ENCODE results near the gene OLA1. TPM values are rescaled to one million over a fixed set of nuclear protein-coding genes. Genes with fewer than 3 reads are reported as not detected.

The OLA1 gene
- total RNA-seq, 1 donor from 2014 or later: 43.6 TPM

- intact Hi-C loops (cut with DNase I): no loop called here
- DNase-seq (ENCODE audit: low spot score) (no peak), ATAC-seq (no peak)
Observed at GRCh38 chr2:174233771-174234275, 14.5 kb downstream of the OLA1 start.

DNA sequence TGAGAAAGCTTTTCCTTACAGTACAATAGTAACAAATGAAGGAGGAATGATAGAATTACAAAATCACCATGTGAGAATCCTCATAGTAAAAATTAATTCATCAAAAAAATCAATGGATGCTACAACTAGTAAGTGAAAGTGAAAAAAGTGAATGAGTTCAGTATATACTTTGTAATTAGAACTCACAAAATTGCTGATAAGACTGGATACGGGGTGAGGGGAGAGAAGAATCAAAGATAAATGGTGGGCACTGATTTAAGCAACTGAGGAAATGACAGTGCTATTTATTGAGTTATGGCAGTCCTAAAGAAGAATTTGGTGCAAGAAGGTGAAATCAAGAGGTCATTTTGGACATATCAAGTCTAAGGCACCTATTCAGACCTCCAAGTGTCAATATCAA, 20.6 kb downstream of the OLA1 start:
- DNase-seq (ENCODE audit: low spot score): no peak
- ATAC-seq: no peak
- intact Hi-C loops (cut with DNase I): no loop called here

GRCh38 chr2:174224665-174225288, 23.6 kb downstream of the OLA1 start:
- ATAC-seq: no peak
- intact Hi-C loops (cut with DNase I): no loop called here

DNA sequence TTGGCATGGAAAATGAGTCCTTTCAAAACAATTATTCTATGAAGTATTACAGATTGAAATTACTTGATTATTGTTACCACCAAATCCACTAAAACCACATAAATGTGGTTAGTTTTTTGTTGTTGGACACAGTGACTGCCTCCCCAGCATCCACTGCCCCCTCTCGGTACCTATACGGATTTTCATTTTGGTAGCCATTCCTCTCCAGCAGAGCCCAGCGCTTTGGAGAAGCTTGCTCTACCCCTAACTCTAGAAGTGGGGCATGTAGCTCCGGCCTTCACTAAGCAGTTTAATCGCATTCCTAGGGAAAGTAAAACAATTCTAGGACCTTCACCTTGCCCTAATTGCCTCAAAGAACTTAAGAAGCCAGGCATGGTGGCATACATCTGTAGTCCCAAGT, 24.2 kb downstream of the OLA1 start:
- intact Hi-C loops (cut with DNase I): no loop called here
- no peak for ATAC-seq
- DNase-seq (ENCODE audit: low spot score): no peak

More at GRCh38 chr2:174224665-174225288, 23.6 kb downstream of the OLA1 start:
- DNase-seq (ENCODE audit: low spot score): no peak

DNA sequence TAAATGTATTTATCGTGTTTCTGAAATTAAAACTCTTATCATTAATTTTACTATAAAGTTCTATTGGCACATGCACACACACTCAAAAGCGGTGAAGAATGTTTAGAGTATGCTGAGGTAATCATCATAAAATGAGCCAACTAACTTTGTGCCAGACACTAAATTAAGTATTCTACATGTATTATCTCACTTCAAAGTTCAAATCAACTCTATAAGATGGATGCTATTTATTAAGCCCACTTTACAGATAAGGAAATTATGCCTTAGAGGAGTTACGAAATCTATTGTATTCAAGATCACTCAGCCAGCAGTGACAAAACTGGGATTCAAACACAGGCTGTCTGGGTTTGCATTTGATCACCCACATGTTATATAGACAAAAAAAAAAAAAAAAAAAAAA, 24.9 kb downstream of the OLA1 start:
- ATAC-seq: no peak
- no peak for DNase-seq (ENCODE audit: low spot score)
- intact Hi-C loops (cut with DNase I): no loop called here

- ATAC-seq: no peak
- DNase-seq (ENCODE audit: low spot score): no peak
- intact Hi-C loops (cut with DNase I): no loop called here
Observed at GRCh38 chr2:174222154-174222553, 26.2 kb downstream of the OLA1 start.

- ATAC-seq (no peak), DNase-seq (ENCODE audit: low spot score) (no peak)
- intact Hi-C loops (cut with DNase I): no loop called here
Observed at GRCh38 chr2:174219321-174219720, 29.0 kb downstream of the OLA1 start.

DNA sequence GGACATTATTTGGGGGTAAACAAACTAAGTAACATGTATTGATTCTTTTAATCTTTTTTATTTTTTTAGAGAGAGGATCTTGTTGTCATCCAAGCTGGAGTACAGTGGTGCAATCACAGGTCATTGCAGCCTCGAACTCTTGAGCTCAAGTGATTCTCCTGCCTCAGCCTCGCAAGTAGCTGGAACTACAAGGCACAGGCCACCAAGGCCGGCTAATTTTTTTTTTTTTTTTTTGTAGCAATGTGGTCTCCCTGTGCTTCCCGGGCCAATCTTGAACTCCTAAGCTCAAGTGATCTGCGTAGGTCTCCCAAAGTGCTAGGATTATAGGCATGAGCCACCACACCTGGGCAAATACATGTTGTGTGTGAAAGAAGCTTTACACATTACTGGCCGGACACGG, 29.6 kb downstream of the OLA1 start:
- no peak for ATAC-seq
- intact Hi-C loops (cut with DNase I): no loop called here
- DNase-seq (ENCODE audit: low spot score): no peak

- DNase-seq (ENCODE audit: low spot score) (no peak), ATAC-seq (no peak)
- intact Hi-C loops (cut with DNase I): no loop called here
Observed at GRCh38 chr2:174217869-174218268, 30.5 kb downstream of the OLA1 start.

DNA sequence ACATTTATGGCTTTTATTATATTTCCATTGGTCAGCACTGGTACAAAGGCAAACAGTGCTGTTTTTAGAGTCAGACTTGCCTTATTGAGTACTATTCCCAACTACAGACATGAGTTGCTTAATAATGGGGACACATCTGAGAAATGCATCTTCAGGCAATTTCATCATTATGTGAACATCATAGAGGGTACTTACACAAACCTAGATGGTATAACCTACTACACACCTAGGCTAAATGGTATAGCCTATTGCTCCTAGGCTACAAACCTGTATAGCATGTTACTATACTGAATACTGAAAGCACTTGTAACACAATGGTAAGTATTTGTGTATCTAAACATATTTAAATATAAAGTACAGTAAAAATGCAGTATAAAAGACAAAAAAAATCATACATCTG, 36.4 kb downstream of the OLA1 start:
- DNase-seq (ENCODE audit: low spot score) (no peak), ATAC-seq (no peak)
- intact Hi-C loops (cut with DNase I): no loop called here

- intact Hi-C loops (cut with DNase I): no loop called here
- DNase-seq (ENCODE audit: low spot score): no peak
- no peak for ATAC-seq
Observed at GRCh38 chr2:174210862-174211261, 37.5 kb downstream of the OLA1 start.

- intact Hi-C loops (cut with DNase I): no loop called here
- no peak for DNase-seq (ENCODE audit: low spot score)
- no peak for ATAC-seq
Observed at GRCh38 chr2:174209325-174209724, 39.0 kb downstream of the OLA1 start.

DNA sequence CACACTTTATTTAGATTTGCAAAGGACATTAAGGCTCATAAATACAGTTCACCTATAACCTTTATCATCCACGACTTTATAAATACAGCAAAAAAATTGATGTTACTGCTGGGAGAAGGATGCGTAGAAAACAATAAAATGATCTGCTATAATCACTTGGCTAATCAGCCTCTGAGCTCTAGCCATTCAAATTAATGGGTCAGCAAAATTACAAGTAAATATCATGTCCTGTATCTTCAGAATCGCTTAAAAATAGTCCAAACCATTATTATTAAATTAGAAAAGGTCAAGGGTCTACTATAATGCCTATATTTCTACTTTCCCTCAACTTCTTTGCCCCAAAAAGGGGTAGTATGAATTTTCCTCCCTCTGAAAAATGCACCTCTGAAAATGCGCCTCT, 40.3 kb downstream of the OLA1 start:
- ATAC-seq (no peak), DNase-seq (ENCODE audit: low spot score) (no peak)
- intact Hi-C loops (cut with DNase I): no loop called here

GRCh38 chr2:174205562-174205961, 42.8 kb downstream of the OLA1 start:
- intact Hi-C loops (cut with DNase I): no loop called here
- ATAC-seq (no peak), DNase-seq (ENCODE audit: low spot score) (no peak)

DNA sequence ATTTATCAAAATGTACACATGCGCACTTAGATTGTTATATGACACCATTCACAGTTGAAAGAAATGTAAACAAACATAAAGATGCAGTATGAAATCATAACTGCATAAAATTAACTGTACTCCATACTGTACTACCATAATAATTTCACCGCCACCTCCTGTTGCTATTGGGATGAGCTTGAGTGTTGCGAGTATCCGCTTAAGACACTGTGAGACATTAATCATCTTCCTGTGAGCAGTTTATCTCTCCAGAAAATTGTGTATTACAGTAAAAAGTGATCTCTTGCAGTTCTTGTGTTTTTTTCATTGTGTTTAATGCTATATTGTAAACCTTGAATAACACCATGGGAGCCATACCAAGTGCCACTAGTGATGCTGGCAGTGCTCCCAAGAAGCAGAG, 46.1 kb downstream of the OLA1 start:
- intact Hi-C loops (cut with DNase I): no loop called here
- DNase-seq (ENCODE audit: low spot score) (no peak), ATAC-seq (no peak)

- ATAC-seq (no peak), DNase-seq (ENCODE audit: low spot score) (no peak)
- intact Hi-C loops (cut with DNase I): no loop called here
Observed at GRCh38 chr2:174198846-174199564, 49.3 kb downstream of the OLA1 start.

DNA sequence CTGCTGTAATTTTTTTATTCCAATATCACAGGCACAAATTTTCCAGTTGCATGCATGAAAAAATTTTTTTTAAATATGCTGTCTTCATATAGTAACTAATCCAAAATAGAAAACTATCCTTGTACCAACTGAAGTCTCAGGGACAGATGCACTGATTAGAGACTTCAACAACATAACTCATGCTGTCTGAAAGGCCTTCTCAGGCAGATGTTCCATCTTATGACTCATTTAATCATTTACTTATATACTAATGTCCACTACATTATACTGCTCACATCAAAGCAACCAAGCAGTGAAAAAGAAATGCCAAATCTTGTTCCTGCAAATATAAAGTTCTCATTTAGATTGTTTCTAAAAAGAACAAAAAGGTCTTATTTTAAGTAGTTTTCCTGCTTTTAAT, 53.1 kb downstream of the OLA1 start:
- ATAC-seq: no peak
- intact Hi-C loops (cut with DNase I): no loop called here
- no peak for DNase-seq (ENCODE audit: low spot score)

DNA sequence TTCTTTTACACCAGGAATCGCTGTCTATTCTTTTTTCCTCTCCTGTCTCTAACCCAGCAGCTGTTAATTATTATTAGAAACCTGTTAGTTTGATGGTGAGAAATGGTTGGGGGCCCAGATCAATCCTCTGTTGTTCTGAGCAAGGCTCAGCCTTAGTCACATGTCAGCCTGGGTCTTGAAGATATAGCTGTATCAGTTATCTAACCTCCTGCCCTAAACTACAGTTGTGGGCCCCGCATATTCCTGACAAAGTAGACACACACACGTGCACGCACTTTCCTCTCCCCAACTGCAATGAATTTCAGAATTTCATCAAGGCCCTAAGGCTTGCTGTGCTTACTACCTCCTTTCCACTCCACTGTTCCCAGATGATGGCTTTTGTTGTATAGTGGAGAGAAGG, 54.6 kb downstream of the OLA1 start:
- intact Hi-C loops (cut with DNase I): no loop called here
- DNase-seq (ENCODE audit: low spot score) (no peak), ATAC-seq (no peak)

- intact Hi-C loops (cut with DNase I): no loop called here
- DNase-seq (ENCODE audit: low spot score) (no peak), ATAC-seq (no peak)
Observed at GRCh38 chr2:174192664-174193063, 55.7 kb downstream of the OLA1 start.

DNA sequence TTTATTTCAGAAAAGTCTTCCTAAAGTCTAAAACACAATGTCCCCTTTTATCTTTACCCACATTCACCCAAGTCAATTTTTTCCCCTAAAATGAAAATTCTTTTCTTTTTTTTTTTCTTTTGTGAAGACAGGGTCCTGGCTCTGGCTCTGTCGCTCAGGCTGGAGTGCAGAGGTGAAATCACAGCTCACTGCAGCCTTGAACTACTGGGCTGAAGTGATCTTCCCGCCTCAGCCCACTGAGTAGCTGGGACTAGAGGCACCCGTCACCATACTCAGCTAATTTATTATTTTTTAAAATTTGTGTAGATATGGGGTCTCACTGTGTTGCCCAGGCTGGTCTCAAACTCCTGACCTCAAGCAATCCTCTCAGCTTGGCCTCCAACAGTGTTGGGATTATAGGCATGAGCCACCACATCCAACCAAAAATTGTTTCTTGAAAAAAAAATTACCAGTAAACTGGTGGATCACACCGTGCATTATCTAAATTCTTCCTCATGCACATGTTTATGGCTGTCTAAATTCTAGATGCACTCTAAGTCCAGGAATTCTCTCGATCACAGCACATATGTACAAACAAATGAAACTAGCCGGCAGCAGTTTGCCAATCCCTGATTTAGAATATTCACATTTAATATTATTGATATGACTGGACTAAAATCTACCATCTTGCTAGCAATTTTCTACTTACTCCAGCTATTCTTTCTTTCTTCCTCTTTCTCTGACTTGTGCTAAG, 56.8 kb downstream of the OLA1 start:
- intact Hi-C loops (cut with DNase I): no loop called here
- ATAC-seq: no peak
- DNase-seq (ENCODE audit: low spot score): no peak
